Endothelial cell of umbilical vein (primary cell): ENCODE measurements around the gene GALR2. TPM values are rescaled to one million over a fixed set of nuclear protein-coding genes. Genes with fewer than 3 reads are reported as not detected.
A peak's percentile ranks its signal among the peaks of the same experiment; 100 is the strongest.

Source experiments
- BruUV-seq: library from RNA; stranded (reverse); fragments of 400-500 nt; replicated peaks from 2 replicates; lab custom pipeline; 2021; lab: Mats Ljungman, UMichigan
- CTCF ChIA-PET: fragments of 300-600, 350-600 bp; sonication (Branson Sonifier 250); formaldehyde crosslinking; loops from one replicate; lab custom pipeline; 2021; ENCODE audit warnings: antibody characterized with exemption, inconsistent platforms; lab: Charles Lee
- POLR2A ChIA-PET: fragments of 300-600, 350-600 bp; sonication (Branson Sonifier 250); formaldehyde crosslinking; loops from one replicate; lab custom pipeline; 2021; ENCODE audit warnings: antibody characterized with exemption, inconsistent platforms; lab: Charles Lee
- DNase-seq: peaks from one replicate; pipeline ENCODE4 v3.0.0-alpha.2; 2011; ENCODE audit warnings: low read depth, low spot score
- FAIRE-seq: peaks from 2 replicates; lab custom pipeline; 2011; peaks lifted over from hg19 to GRCh38; lab: Jason Lieb, UNC
- H2AFZ ChIP-seq: 2 replicates; pipeline ENCODE4 v1.6.0; 2012; ENCODE audit warnings: low read depth, low read length, control low read depth, inconsistent platforms
- H3K27ac ChIP-seq: 2 replicates; pipeline ENCODE4 v1.5.1; 2011; ENCODE audit warnings: low read depth, mild to moderate bottlenecking, control low read depth, low read length, moderate library complexity; ENCODE audit not compliant: insufficient read depth
- H3K27me3 ChIP-seq, 2 experiments: 2 replicates each; pipeline versions ENCODE4 v1.6.0 to v1.6.1; 2011; ENCODE audit warnings: low read length in 2 of 2, mixed read lengths in 1 of 2; ENCODE audit not compliant: control insufficient read depth in 2 of 2, insufficient read depth in 2 of 2
- H3K36me3 ChIP-seq, 2 experiments: 2 replicates in 1 of 2; 3 replicates in 1 of 2; pipeline ENCODE4 v1.5.1; 2011; ENCODE audit warnings: low read length in 2 of 2, mild to moderate bottlenecking in 1 of 2, moderate library complexity in 1 of 2; ENCODE audit not compliant: control insufficient read depth in 2 of 2, insufficient read depth in 2 of 2; ENCODE audit errors: extremely low read depth in 1 of 2
- H3K4me1 ChIP-seq: 3 replicates; pipeline ENCODE4 v1.5.1; 2011; ENCODE audit warnings: mild to moderate bottlenecking, low read length; ENCODE audit not compliant: control insufficient read depth, insufficient read depth; ENCODE audit errors: extremely low read depth
- H3K4me2 ChIP-seq: 2 replicates; pipeline ENCODE4 v1.6.1; 2011; ENCODE audit warnings: low read length, control low read depth, mixed read lengths; ENCODE audit not compliant: insufficient read depth
- H3K4me3 ChIP-seq, 3 experiments: fragments of 200-600 bp in 1 of 3; sonication (generic), shearing (Covaris generic) in 1 of 3; replicated peaks in 1 of 3; 2 replicates each; pipeline ENCODE4 v1.5.1; 2011 to 2016; ENCODE audit warnings: control low read depth in 3 of 3, low read length in 3 of 3, mild to moderate bottlenecking in 2 of 3, inconsistent platforms in 1 of 3, low read depth in 1 of 3, moderate library complexity in 1 of 3; ENCODE audit not compliant: insufficient read depth in 1 of 3
- H3K79me2 ChIP-seq: 2 replicates; pipeline ENCODE4 v1.6.0; 2012; ENCODE audit warnings: low read length, inconsistent platforms; ENCODE audit not compliant: control insufficient read depth, insufficient read depth
- H3K9ac ChIP-seq: replicated peaks from 2 replicates; pipeline ENCODE3; 2011; ENCODE audit warnings: low read length, control low read depth; ENCODE audit not compliant: insufficient read depth; ENCODE audit errors: extremely low read depth
- H3K9me1 ChIP-seq: replicated peaks from 3 replicates; pipeline ENCODE4 v1.6.0; 2011; ENCODE audit warnings: mild to moderate bottlenecking, low read length; ENCODE audit not compliant: control insufficient read depth, insufficient read depth; ENCODE audit errors: extremely low read depth
- H3K9me3 ChIP-seq: replicated peaks from 2 replicates; pipeline ENCODE4 v1.5.1; 2012; ENCODE audit warnings: low read length, inconsistent platforms; ENCODE audit not compliant: control insufficient read depth, insufficient read depth
- H4K20me1 ChIP-seq: replicated peaks from 2 replicates; pipeline ENCODE3; 2011; ENCODE audit warnings: mild to moderate bottlenecking, low read length; ENCODE audit not compliant: control insufficient read depth, insufficient read depth; ENCODE audit errors: extremely low read depth
- FOS ChIP-seq: IDR thresholded peaks from 2 replicates; pipeline ENCODE4 v1.6.1; 2011; ENCODE audit warnings: mild to moderate bottlenecking, low read length, moderate library complexity, borderline replicate concordance; ENCODE audit not compliant: insufficient read depth
- POLR2AphosphoS5 ChIP-seq: IDR thresholded peaks from 2 replicates; pipeline ENCODE4 v1.6.1; 2012; ENCODE audit warnings: low read depth, mild to moderate bottlenecking, control low read depth, low read length, moderate library complexity; ENCODE audit not compliant: insufficient read depth
- dilution Hi-C: fragments of 300-500 bp; cut with MboI; formaldehyde crosslinking; loops from one replicate; pipeline ENCODE4 v1.15.0; 2019; ENCODE audit warnings: low sequenced_read_pairs; ENCODE audit not compliant: extremely low pct_ligation_motif_present
- intact Hi-C: fragments of 100-400 bp; cut with micrococcal nuclease; formaldehyde crosslinking; loops from one replicate; pipeline ENCODE4 v1.10.0; 2022
- polyA plus RNA-seq, 4 experiments: library from polyadenylated mRNA; depleted of rRNA in 3 of 4; stranded (reverse) in 3 of 4; unstranded in 1 of 4; fragments of >200 nt; gene quantifications; 2 replicates each; pipeline versions ENCODE4 v1.2.1 to v1.2.3, GENCODE V29; 2011 to 2012; ENCODE audit warnings: missing spikeins in 1 of 4
- total RNA-seq: library from RNA; stranded (reverse); gene quantifications from 2 replicates; pipeline ENCODE4 v1.2.3, GENCODE V29; 2021
- TF ChIP-seq, protein P1 (sequence below), 2 donors: IDR thresholded peaks; 1 replicate in 1 of 2; 2 replicates in 1 of 2; pipeline ENCODE4 v1.5.1; 2011; ENCODE audit warnings: low read length in 2 of 2, mild to moderate bottlenecking in 2 of 2, moderate library complexity in 2 of 2, control low read depth in 1 of 2, inconsistent platforms in 1 of 2, low read depth in 1 of 2; ENCODE audit not compliant: insufficient read depth in 1 of 2; ENCODE audit errors: extremely low read depth in 1 of 2

GALR2 gene
- total and polyA plus RNA-seq, 2 donors (not counting 3 experiments of a cell fraction or from before 2014, with no cell fraction given), result 0.47 TPM; not detected in 1

GRCh38 chr17:76079535-76079955, 5.0 kb downstream of the GALR2 start:
- ChIA-PET POLR2A (interaction anchor here (1.1 kb wide), 1 partner anchor 10 kb away, joined by 3 read pairs; no protein-coding TSS in a partner anchor), CTCF (interaction anchor here (1.6 kb wide), 1 partner anchor 66 kb away, joined by 4 read pairs; no protein-coding TSS in a partner anchor)
- Histone ChIP-seq H2AFZ (no peak overlapping the region), H3K36me3 (peaks cover 0 to 21% of the 10 kb centered on the region in 2 experiments), H3K9me3 (no peaks in the 10 kb centered on the region), H3K27me3 (peaks cover 58 to 60% of the 10 kb centered on the region in 2 experiments), H3K79me2 (no peaks in the 10 kb centered on the region), H3K4me3 (no peak overlapping the region), H4K20me1 (no peaks in the 10 kb centered on the region), H3K4me2 (no peak overlapping the region), H3K4me1 (no peaks in the 10 kb centered on the region), H3K27ac (no peak overlapping the region), H3K9me1 (no peaks in the 10 kb centered on the region), H3K9ac (no peak overlapping the region)
- FAIRE-seq (no peak), DNase-seq (no peak)
- no TSS peak for BruUV-seq
- dilution Hi-C loops (no loop called here), intact Hi-C loops (loop anchor here (5.0 kb wide), 1 partner anchor 67 kb away; no protein-coding TSS in a partner anchor)
- TF ChIP-seq, protein P1, sequence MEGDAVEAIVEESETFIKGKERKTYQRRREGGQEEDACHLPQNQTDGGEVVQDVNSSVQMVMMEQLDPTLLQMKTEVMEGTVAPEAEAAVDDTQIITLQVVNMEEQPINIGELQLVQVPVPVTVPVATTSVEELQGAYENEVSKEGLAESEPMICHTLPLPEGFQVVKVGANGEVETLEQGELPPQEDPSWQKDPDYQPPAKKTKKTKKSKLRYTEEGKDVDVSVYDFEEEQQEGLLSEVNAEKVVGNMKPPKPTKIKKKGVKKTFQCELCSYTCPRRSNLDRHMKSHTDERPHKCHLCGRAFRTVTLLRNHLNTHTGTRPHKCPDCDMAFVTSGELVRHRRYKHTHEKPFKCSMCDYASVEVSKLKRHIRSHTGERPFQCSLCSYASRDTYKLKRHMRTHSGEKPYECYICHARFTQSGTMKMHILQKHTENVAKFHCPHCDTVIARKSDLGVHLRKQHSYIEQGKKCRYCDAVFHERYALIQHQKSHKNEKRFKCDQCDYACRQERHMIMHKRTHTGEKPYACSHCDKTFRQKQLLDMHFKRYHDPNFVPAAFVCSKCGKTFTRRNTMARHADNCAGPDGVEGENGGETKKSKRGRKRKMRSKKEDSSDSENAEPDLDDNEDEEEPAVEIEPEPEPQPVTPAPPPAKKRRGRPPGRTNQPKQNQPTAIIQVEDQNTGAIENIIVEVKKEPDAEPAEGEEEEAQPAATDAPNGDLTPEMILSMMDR (IDR thresholded peaks at IDR 0.05; ENCODE audit: extremely low read depth in 1 of 2, insufficient read depth in 1 of 2, low read depth in 1 of 2, low read length in 2 of 2), result no peak
- TF ChIP-seq FOS (no peak), POLR2AphosphoS5 (peak; percentile 21)
